Measurements from ENCODE around the gene IL17C.
A peak's percentile ranks its signal among the peaks of the same experiment; 100 is the strongest.

Gene IL17C

GRCh38 chr16:88599825-88600538, 38.4 kb upstream of the IL17C start:
- H2AK5ac ChIP-seq (ENCODE audit: low read length) = no peak overlapping the region
- H3K79me2 ChIP-seq (ENCODE audit: control insufficient read depth, insufficient read depth, low read length, poor library complexity) = no peaks in the 10 kb centered on the region
- no peak overlapping the region for H4K91ac ChIP-seq (ENCODE audit: low read depth, low read length)
- H3K4me3 ChIP-seq (ENCODE audit: low read depth, low read length) = no peak overlapping the region
- 100% methylated on average over 5 of the region's 25 CpGs for WGBS (ENCODE audit: extremely low coverage, insufficient coverage, insufficient read length)
- peaks cover 2% of the 10 kb centered on the region for H3K9me3 ChIP-seq (ENCODE audit: insufficient read depth, low read depth, low read length)
- no peak overlapping the region for H2AFZ ChIP-seq (ENCODE audit: insufficient read depth, low read length, poor library complexity)
- no peak overlapping the region for H4K12ac ChIP-seq (ENCODE audit: low read depth, low read length)
- H2BK5ac ChIP-seq (ENCODE audit: low read depth, low read length, poor library complexity) = no peak overlapping the region
- H4K8ac ChIP-seq (ENCODE audit: low read depth, low read length) = no peak overlapping the region
- no peak for DNase-seq
- H3K27me3 ChIP-seq (ENCODE audit: insufficient read depth, low read length) = no peaks in the 10 kb centered on the region
- peaks cover 41 to 57% of the 10 kb centered on the region in 2 experiments for H3K36me3 ChIP-seq (ENCODE audit: control insufficient read depth in 1 of 2, insufficient read depth in 2 of 2, low read length in 2 of 2)
- H3K14ac ChIP-seq (ENCODE audit: low read length) = no peak overlapping the region
- H3K18ac ChIP-seq (ENCODE audit: low read length) = no peak overlapping the region
- no peaks in the 10 kb centered on the region for H3K79me1 ChIP-seq (ENCODE audit: low read length)
- H3K4me1 ChIP-seq (ENCODE audit: control insufficient read depth in 1 of 2, insufficient read depth in 2 of 2, low read length in 2 of 2) = no peaks in the 10 kb centered on the region
- no peak overlapping the region for H2BK12ac ChIP-seq (ENCODE audit: low read length)
- no peak overlapping the region for H3K9ac ChIP-seq (ENCODE audit: low read length)
- no peak overlapping the region for H3K4me2 ChIP-seq (ENCODE audit: low read length)
- no peak overlapping the region for H2BK120ac ChIP-seq (ENCODE audit: insufficient read depth, low read length, poor library complexity)
- H3K4ac ChIP-seq (ENCODE audit: low read depth, low read length) = no peak overlapping the region
- no peak overlapping the region for H3K27ac ChIP-seq (ENCODE audit: low read depth, low read length)
- H3K23ac ChIP-seq (ENCODE audit: low read length) = no peak overlapping the region

GRCh38 chr16:88600539-88600896, 37.9 kb upstream of the IL17C start:
- DNase-seq = no peak
- Histone ChIP-seq H2BK120ac (ENCODE audit: insufficient read depth, low read length, poor library complexity) (no peak overlapping the region), H3K4me1 (ENCODE audit: control insufficient read depth in 1 of 2, insufficient read depth in 2 of 2, low read length in 2 of 2) (no peaks in the 10 kb centered on the region), H3K79me1 (ENCODE audit: low read length) (no peaks in the 10 kb centered on the region), H3K27ac (ENCODE audit: low read depth, low read length) (no peak overlapping the region), H4K8ac (ENCODE audit: low read depth, low read length) (no peak overlapping the region), H3K36me3 (ENCODE audit: control insufficient read depth in 1 of 2, insufficient read depth in 2 of 2, low read length in 2 of 2) (peaks cover 45 to 62% of the 10 kb centered on the region in 2 experiments), H2AFZ (ENCODE audit: insufficient read depth, low read length, poor library complexity) (no peak overlapping the region), H3K23ac (ENCODE audit: low read length) (no peak overlapping the region), H3K27me3 (ENCODE audit: insufficient read depth, low read length) (no peaks in the 10 kb centered on the region), H4K91ac (ENCODE audit: low read depth, low read length) (no peak overlapping the region), H2AK5ac (ENCODE audit: low read length) (no peak overlapping the region), H3K9me3 (ENCODE audit: insufficient read depth, low read depth, low read length) (peaks cover 2% of the 10 kb centered on the region), H2BK5ac (ENCODE audit: low read depth, low read length, poor library complexity) (no peak overlapping the region), H2BK12ac (ENCODE audit: low read length) (no peak overlapping the region), H4K12ac (ENCODE audit: low read depth, low read length) (no peak overlapping the region), H3K14ac (ENCODE audit: low read length) (no peak overlapping the region), H3K4ac (ENCODE audit: low read depth, low read length) (no peak overlapping the region), H3K79me2 (ENCODE audit: control insufficient read depth, insufficient read depth, low read length, poor library complexity) (no peaks in the 10 kb centered on the region), H3K9ac (ENCODE audit: low read length) (no peak overlapping the region), H3K4me3 (ENCODE audit: low read depth, low read length) (no peak overlapping the region), H3K4me2 (ENCODE audit: low read length) (no peak overlapping the region), H3K18ac (ENCODE audit: low read length) (no peak overlapping the region)
- no CpG with 5 or more reads among the region's 6 CpGs for WGBS (ENCODE audit: extremely low coverage, insufficient coverage, insufficient read length)

GRCh38 chr16:88601313-88602036, 36.9 kb upstream of the IL17C start:
- H2BK12ac ChIP-seq (ENCODE audit: low read length) = no peak overlapping the region
- no CpG with 5 or more reads among the region's 9 CpGs for WGBS (ENCODE audit: extremely low coverage, insufficient coverage, insufficient read length)

GRCh38 chr16:88602091-88602490, 36.3 kb upstream of the IL17C start:
- peak overlapping the region; percentile 27 for H3K4me3 ChIP-seq (ENCODE audit: low read depth, low read length)
- H3K18ac ChIP-seq (ENCODE audit: low read length) = no peak overlapping the region
- no peak overlapping the region for H4K8ac ChIP-seq (ENCODE audit: low read depth, low read length)
- H2AK5ac ChIP-seq (ENCODE audit: low read length) = no peak overlapping the region
- H3K36me3 ChIP-seq (ENCODE audit: control insufficient read depth in 1 of 2, insufficient read depth in 2 of 2, low read length in 2 of 2) = peaks cover 53 to 73% of the 10 kb centered on the region in 2 experiments
- no peak overlapping the region for H2BK120ac ChIP-seq (ENCODE audit: insufficient read depth, low read length, poor library complexity)
- H3K27me3 ChIP-seq (ENCODE audit: insufficient read depth, low read length) = no peaks in the 10 kb centered on the region
- peaks cover 2% of the 10 kb centered on the region for H3K9me3 ChIP-seq (ENCODE audit: insufficient read depth, low read depth, low read length)
- no peak overlapping the region for H3K4me2 ChIP-seq (ENCODE audit: low read length)
- no peak overlapping the region for H3K14ac ChIP-seq (ENCODE audit: low read length)
- H3K27ac ChIP-seq (ENCODE audit: low read depth, low read length) = no peak overlapping the region
- H3K4ac ChIP-seq (ENCODE audit: low read depth, low read length) = no peak overlapping the region
- no CpG with 5 or more reads among the region's 7 CpGs for WGBS (ENCODE audit: extremely low coverage, insufficient coverage, insufficient read length)
- no peak for DNase-seq
- no peak overlapping the region for H4K12ac ChIP-seq (ENCODE audit: low read depth, low read length)
- H3K79me2 ChIP-seq (ENCODE audit: control insufficient read depth, insufficient read depth, low read length, poor library complexity) = no peaks in the 10 kb centered on the region
- H3K23ac ChIP-seq (ENCODE audit: low read length) = no peak overlapping the region
- H3K9ac ChIP-seq (ENCODE audit: low read length) = no peak overlapping the region
- H2AFZ ChIP-seq (ENCODE audit: insufficient read depth, low read length, poor library complexity) = no peak overlapping the region
- no peak overlapping the region for H4K91ac ChIP-seq (ENCODE audit: low read depth, low read length)
- no peaks in the 10 kb centered on the region for H3K79me1 ChIP-seq (ENCODE audit: low read length)
- no peak overlapping the region for H2BK5ac ChIP-seq (ENCODE audit: low read depth, low read length, poor library complexity)
- H3K4me1 ChIP-seq (ENCODE audit: control insufficient read depth in 1 of 2, insufficient read depth in 2 of 2, low read length in 2 of 2) = no peaks in the 10 kb centered on the region
- H2BK12ac ChIP-seq (ENCODE audit: low read length) = no peak overlapping the region

More at GRCh38 chr16:88601313-88602036, 36.9 kb upstream of the IL17C start:
- Histone ChIP-seq H3K4me2 (ENCODE audit: low read length) (no peak overlapping the region), H3K9ac (ENCODE audit: low read length) (no peak overlapping the region), H3K4ac (ENCODE audit: low read depth, low read length) (no peak overlapping the region), H4K8ac (ENCODE audit: low read depth, low read length) (no peak overlapping the region), H2AK5ac (ENCODE audit: low read length) (no peak overlapping the region), H2AFZ (ENCODE audit: insufficient read depth, low read length, poor library complexity) (no peak overlapping the region), H2BK5ac (ENCODE audit: low read depth, low read length, poor library complexity) (no peak overlapping the region), H3K4me1 (ENCODE audit: control insufficient read depth in 1 of 2, insufficient read depth in 2 of 2, low read length in 2 of 2) (no peaks in the 10 kb centered on the region), H3K27me3 (ENCODE audit: insufficient read depth, low read length) (no peaks in the 10 kb centered on the region), H3K79me2 (ENCODE audit: control insufficient read depth, insufficient read depth, low read length, poor library complexity) (no peaks in the 10 kb centered on the region), H4K12ac (ENCODE audit: low read depth, low read length) (no peak overlapping the region), H3K4me3 (ENCODE audit: low read depth, low read length) (no peak overlapping the region), H3K27ac (ENCODE audit: low read depth, low read length) (no peak overlapping the region), H3K14ac (ENCODE audit: low read length) (no peak overlapping the region), H3K79me1 (ENCODE audit: low read length) (no peaks in the 10 kb centered on the region), H4K91ac (ENCODE audit: low read depth, low read length) (no peak overlapping the region), H3K18ac (ENCODE audit: low read length) (no peak overlapping the region), H3K36me3 (ENCODE audit: control insufficient read depth in 1 of 2, insufficient read depth in 2 of 2, low read length in 2 of 2) (peaks cover 48 to 67% of the 10 kb centered on the region in 2 experiments), H3K23ac (ENCODE audit: low read length) (no peak overlapping the region), H3K9me3 (ENCODE audit: insufficient read depth, low read depth, low read length) (peaks cover 2% of the 10 kb centered on the region), H2BK120ac (ENCODE audit: insufficient read depth, low read length, poor library complexity) (no peak overlapping the region)
- no peak for DNase-seq
